ENCODE results near the gene ZBTB20. TPM values are rescaled to one million over a fixed set of nuclear protein-coding genes. Genes with fewer than 3 reads are reported as not detected.

ZBTB20 gene
- polyA plus RNA-seq, 1 of the 3 experiments (the other 2 are of a cell fraction): 0.43 TPM

GRCh38 chr3:115190747-115191146 is 43.7 kb upstream of the ZBTB20 start:
- no peak for DNase-seq
- peaks cover 3% of the 10 kb centered on the region for H3F3A ChIP-seq (replicated peaks; ENCODE audit: insufficient read depth)
- CTCF ChIA-PET: no interaction called here
- peaks cover 5% of the 10 kb centered on the region; the same call in 1 of the 2 replicates for H3K9me3 ChIP-seq
- no peak overlapping the region for H3K4me2 ChIP-seq
- H4K20me1 ChIP-seq (ENCODE audit: insufficient read depth): no peaks in the 10 kb centered on the region
- H3K9me2 ChIP-seq: no peaks in the 10 kb centered on the region
- H3K36me3 ChIP-seq (replicated peaks in 1 of 2; ENCODE audit: control insufficient read depth in 1 of 2, insufficient read depth in 2 of 2, low read length in 1 of 2): no peaks in the 10 kb centered on the region
- no peak overlapping the region for H3K27ac ChIP-seq (ENCODE audit: low read depth in 2 of 2, low read length in 1 of 2)
- H3K79me2 ChIP-seq (ENCODE audit: insufficient read depth): no peaks in the 10 kb centered on the region
- H3K27me3 ChIP-seq (ENCODE audit: insufficient read depth): no peaks in the 10 kb centered on the region
- no peak overlapping the region for H2AFZ ChIP-seq (ENCODE audit: low read depth)
- no peak overlapping the region for H3K9ac ChIP-seq
- no peak for TF ChIP-seq POLR2AphosphoS5 (IDR thresholded peaks at IDR 0.05; ENCODE audit: low read depth, low read length)
- no peak overlapping the region for H3K4me3 ChIP-seq (ENCODE audit: low read depth in 2 of 2, low read length in 1 of 2)
- no peaks in the 10 kb centered on the region for H3K4me1 ChIP-seq (ENCODE audit: control insufficient read depth in 1 of 2, insufficient read depth in 2 of 2, low read depth in 1 of 2, low read length in 1 of 2)
- POLR2A ChIA-PET: no interaction called here

GRCh38 chr3:115187149-115187757 is 40.2 kb upstream of the ZBTB20 start:
- DNase-seq: no peak
- ChIA-PET POLR2A (no interaction called here), CTCF (interaction anchor here (0.7 to 1.9 kb wide), 2 partner anchors 13 to 30 kb away, joined by 3 to 8 read pairs; no protein-coding TSS in a partner anchor)
- Histone ChIP-seq H3K79me2 (ENCODE audit: insufficient read depth) (no peaks in the 10 kb centered on the region), H3K9me2 (no peaks in the 10 kb centered on the region), H4K20me1 (ENCODE audit: insufficient read depth) (no peaks in the 10 kb centered on the region), H3K9me3 (peaks cover 5% of the 10 kb centered on the region; the same call in 1 of the 2 replicates), H3K27ac (ENCODE audit: low read depth in 2 of 2, low read length in 1 of 2) (no peak overlapping the region), H3K4me2 (no peak overlapping the region), H3F3A (replicated peaks; ENCODE audit: insufficient read depth) (no peaks in the 10 kb centered on the region), H3K4me1 (ENCODE audit: control insufficient read depth in 1 of 2, insufficient read depth in 2 of 2, low read depth in 1 of 2, low read length in 1 of 2) (no peaks in the 10 kb centered on the region), H3K9ac (no peak overlapping the region), H2AFZ (ENCODE audit: low read depth) (no peak overlapping the region), H3K4me3 (ENCODE audit: low read depth in 2 of 2, low read length in 1 of 2) (no peak overlapping the region), H3K36me3 (replicated peaks in 1 of 2; ENCODE audit: control insufficient read depth in 1 of 2, insufficient read depth in 2 of 2, low read length in 1 of 2) (no peaks in the 10 kb centered on the region), H3K27me3 (ENCODE audit: insufficient read depth) (0 out of 2 replicates have a peak, but pooled peaks cover 3% of the 10 kb centered on the region)
- 46% methylated on average over 4 of the region's 4 CpGs for WGBS (ENCODE audit: low lambda C conversion rate)
- no peak for TF ChIP-seq NRF1 (IDR thresholded peaks at IDR 0.05; ENCODE audit: low read depth, low read length)

- H3K4me3 ChIP-seq (ENCODE audit: low read depth in 2 of 2, low read length in 1 of 2): no peak overlapping the region
- H3K9ac ChIP-seq: no peak overlapping the region
- H3K27ac ChIP-seq (ENCODE audit: low read depth in 2 of 2, low read length in 1 of 2): no peak overlapping the region
- no peak for DNase-seq
- H3K9me2 ChIP-seq: no peaks in the 10 kb centered on the region
- H3K9me3 ChIP-seq: peaks cover 5% of the 10 kb centered on the region; the same call in 1 of the 2 replicates
- ChIA-PET POLR2A (no interaction called here), CTCF (interaction anchor here (1.9 kb wide), 1 partner anchor 31 kb away, joined by 8 read pairs; no protein-coding TSS in a partner anchor)
- H3K36me3 ChIP-seq (replicated peaks in 1 of 2; ENCODE audit: control insufficient read depth in 1 of 2, insufficient read depth in 2 of 2, low read length in 1 of 2): no peaks in the 10 kb centered on the region
- WGBS (ENCODE audit: low lambda C conversion rate): 48% methylated on average over 6 of the region's 6 CpGs
- no peak overlapping the region; the same call in 1 of the 2 replicates for H2AFZ ChIP-seq (ENCODE audit: low read depth)
- H3K4me2 ChIP-seq: no peak overlapping the region
- H3K4me1 ChIP-seq (ENCODE audit: control insufficient read depth in 1 of 2, insufficient read depth in 2 of 2, low read depth in 1 of 2, low read length in 1 of 2): no peaks in the 10 kb centered on the region
- no peaks in the 10 kb centered on the region for H3F3A ChIP-seq (replicated peaks; ENCODE audit: insufficient read depth)
- 0 out of 2 replicates have a peak, but pooled peaks cover 3% of the 10 kb centered on the region for H3K27me3 ChIP-seq (ENCODE audit: insufficient read depth)
- no peaks in the 10 kb centered on the region for H4K20me1 ChIP-seq (ENCODE audit: insufficient read depth)
- no peaks in the 10 kb centered on the region for H3K79me2 ChIP-seq (ENCODE audit: insufficient read depth)
- TF ChIP-seq NRF1 (IDR thresholded peaks at IDR 0.05; ENCODE audit: low read depth, low read length) (no peak), GABPA (IDR thresholded peaks at IDR 0.05; ENCODE audit: low read depth) (no peak), MEF2A (IDR thresholded peaks at IDR 0.05; ENCODE audit: borderline replicate concordance, low read depth) (no peak), RXRA (IDR thresholded peaks at IDR 0.05; ENCODE audit: borderline replicate concordance, low read depth) (no peak), MAX (IDR thresholded peaks at IDR 0.05; ENCODE audit: low read depth) (no peak), EP300 (IDR thresholded peaks at IDR 0.05; ENCODE audit: borderline replicate concordance in 1 of 2, low read depth in 1 of 2, low read length in 1 of 2) (no peak), POLR2AphosphoS5 (IDR thresholded peaks at IDR 0.05; ENCODE audit: low read depth, low read length) (no peak), ZBTB33 (IDR thresholded peaks at IDR 0.05; ENCODE audit: borderline replicate concordance, low read depth) (no peak), FOXJ3 (CRISPR knock-in tag; IDR thresholded peaks at IDR 0.05) (no peak), SIN3A (IDR thresholded peaks at IDR 0.05; ENCODE audit: borderline replicate concordance, low read depth, low read length) (no peak), GATA2 (CRISPR knock-in tag; IDR thresholded peaks at IDR 0.05) (no peak), FOSL2 (IDR thresholded peaks at IDR 0.05; ENCODE audit: borderline replicate concordance, low read depth) (no peak)
- TF ChIP-seq, protein P1, sequence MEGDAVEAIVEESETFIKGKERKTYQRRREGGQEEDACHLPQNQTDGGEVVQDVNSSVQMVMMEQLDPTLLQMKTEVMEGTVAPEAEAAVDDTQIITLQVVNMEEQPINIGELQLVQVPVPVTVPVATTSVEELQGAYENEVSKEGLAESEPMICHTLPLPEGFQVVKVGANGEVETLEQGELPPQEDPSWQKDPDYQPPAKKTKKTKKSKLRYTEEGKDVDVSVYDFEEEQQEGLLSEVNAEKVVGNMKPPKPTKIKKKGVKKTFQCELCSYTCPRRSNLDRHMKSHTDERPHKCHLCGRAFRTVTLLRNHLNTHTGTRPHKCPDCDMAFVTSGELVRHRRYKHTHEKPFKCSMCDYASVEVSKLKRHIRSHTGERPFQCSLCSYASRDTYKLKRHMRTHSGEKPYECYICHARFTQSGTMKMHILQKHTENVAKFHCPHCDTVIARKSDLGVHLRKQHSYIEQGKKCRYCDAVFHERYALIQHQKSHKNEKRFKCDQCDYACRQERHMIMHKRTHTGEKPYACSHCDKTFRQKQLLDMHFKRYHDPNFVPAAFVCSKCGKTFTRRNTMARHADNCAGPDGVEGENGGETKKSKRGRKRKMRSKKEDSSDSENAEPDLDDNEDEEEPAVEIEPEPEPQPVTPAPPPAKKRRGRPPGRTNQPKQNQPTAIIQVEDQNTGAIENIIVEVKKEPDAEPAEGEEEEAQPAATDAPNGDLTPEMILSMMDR (IDR thresholded peaks at IDR 0.05): no peak
- TF ChIP-seq, protein P2, sequence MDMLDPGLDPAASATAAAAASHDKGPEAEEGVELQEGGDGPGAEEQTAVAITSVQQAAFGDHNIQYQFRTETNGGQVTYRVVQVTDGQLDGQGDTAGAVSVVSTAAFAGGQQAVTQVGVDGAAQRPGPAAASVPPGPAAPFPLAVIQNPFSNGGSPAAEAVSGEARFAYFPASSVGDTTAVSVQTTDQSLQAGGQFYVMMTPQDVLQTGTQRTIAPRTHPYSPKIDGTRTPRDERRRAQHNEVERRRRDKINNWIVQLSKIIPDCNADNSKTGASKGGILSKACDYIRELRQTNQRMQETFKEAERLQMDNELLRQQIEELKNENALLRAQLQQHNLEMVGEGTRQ (IDR thresholded peaks at IDR 0.05; ENCODE audit: borderline replicate concordance, low read depth, low read length): no peak
Observed at GRCh38 chr3:115186351-115187148, 39.5 kb upstream of the ZBTB20 start.

Data from SK-N-SH (cell line).